Suprapubic skin (tissue), 4 donors: ENCODE data around the gene SYNE3.

Experiments
- EP300 ChIP-seq: sonication (generic); formaldehyde crosslinking; IDR thresholded peaks from one replicate; pipeline ENCODE4 v1.6.1; 2017; ENCODE audit warnings: antibody characterized with exemption
- POLR2A ChIP-seq, 2 donors: fragments of 450-650 bp; IDR thresholded peaks; one replicate each; pipeline ENCODE4 v1.6.1; 2017; ENCODE audit warnings: antibody characterized with exemption in 2 of 2, mild to moderate bottlenecking in 2 of 2, moderate library complexity in 2 of 2
- POLR2AphosphoS5 ChIP-seq, 3 donors: sonication (generic); formaldehyde crosslinking; IDR thresholded peaks; one replicate each; pipeline ENCODE4 v1.6.1; 2017; ENCODE audit warnings: antibody characterized with exemption in 3 of 3

- TF ChIP-seq POLR2A (IDR thresholded peaks at IDR 0.05): no peak
- no peak for TF ChIP-seq EP300
- TF ChIP-seq POLR2AphosphoS5 (IDR thresholded peaks at IDR 0.05): no peak
These were observed 20.3 kb downstream of the SYNE3 start for GRCh38 chr14:95496111-95496681.
